ENCODE data around the gene KIAA1614.
"Not testable (repeated sequence)": the region's sequence is repeated elsewhere in the genome, so short reads cannot be mapped to it uniquely, and the experiment has no call there.

The KIAA1614 gene

DNA sequence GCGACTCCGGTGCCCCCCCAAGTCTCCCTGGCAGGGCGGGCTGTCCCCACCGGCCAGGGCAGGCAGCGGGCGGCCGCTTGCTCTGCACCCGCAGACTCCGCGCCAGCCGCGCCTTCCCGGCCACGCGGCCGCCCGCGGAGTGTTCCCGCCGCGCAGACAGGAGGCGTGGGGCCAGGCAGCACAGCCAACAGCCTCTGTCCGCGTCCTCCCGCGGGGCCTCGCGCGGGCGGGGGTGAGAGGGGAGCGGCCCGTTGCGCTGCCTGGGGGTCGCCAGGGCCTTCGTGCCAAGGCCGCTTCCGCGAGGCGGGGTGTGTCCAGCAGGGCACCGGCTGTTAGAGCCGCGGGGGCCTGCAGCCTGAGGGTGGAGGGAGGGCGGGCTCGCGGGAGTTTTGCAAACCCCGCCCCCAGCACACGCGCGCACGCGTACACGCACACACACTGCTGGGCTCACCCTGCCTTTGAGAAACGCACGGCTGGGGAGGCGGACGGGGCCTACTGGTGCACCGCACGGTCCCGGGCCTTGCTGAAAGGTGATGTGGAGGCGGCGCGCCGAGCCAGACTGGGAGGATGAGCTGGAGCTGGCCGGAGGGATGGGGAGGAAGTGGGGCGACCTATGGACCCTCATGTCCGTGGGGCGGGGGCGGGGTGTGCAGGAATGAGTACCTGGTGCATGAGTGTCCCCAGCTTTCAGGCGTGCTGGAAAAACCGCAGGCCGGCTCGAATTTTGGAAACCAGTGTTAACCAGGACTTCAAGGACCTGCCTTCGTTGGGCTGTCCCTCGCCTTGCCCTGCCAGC is 41.5 kb downstream of the KIAA1614 start:
- peak in 51 of 56 donors; percentile 19 to 84 (median 63) for DNase-seq

DNA sequence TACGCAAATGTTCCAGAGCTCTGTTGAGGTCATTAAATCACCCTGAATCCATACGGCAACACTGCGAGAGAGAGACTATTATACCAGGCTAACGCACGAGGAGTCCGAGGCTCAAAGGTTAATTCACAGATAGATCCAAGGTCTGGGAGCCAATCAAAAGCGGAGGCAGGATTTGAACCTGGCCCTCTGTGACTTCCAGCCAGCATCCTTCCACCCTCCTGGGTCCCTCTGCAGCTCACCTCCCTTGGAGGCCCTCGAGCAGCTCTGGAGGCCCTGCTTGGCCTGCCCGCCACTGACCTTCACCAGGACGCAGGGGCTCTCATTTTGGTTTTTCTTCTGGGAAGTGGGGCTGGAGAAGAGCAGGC is 42.1 kb downstream of the KIAA1614 start:
- DNase-seq: peak in 1 of 56 donors; percentile 46

- DNase-seq: peak in 14 of 56 donors; percentile 5 to 54 (median 22)
These were observed 43.4 kb downstream of the KIAA1614 start for GRCh38 chr1:180956028-180956640.

- DNase-seq: not testable (repeated sequence)
These were observed 46.9 kb downstream of the KIAA1614 start for GRCh38 chr1:180959620-180960019.

- no peak for DNase-seq
These were observed 48.9 kb downstream of the KIAA1614 start for GRCh38 chr1:180961622-180962021.

- DNase-seq: peak in 2 of 56 donors; percentile 16 to 39
These were observed 49.5 kb downstream of the KIAA1614 start for GRCh38 chr1:180962178-180962577.

GRCh38 chr1:180964056-180964455 is 51.4 kb downstream of the KIAA1614 start:
- no peak for DNase-seq

DNA sequence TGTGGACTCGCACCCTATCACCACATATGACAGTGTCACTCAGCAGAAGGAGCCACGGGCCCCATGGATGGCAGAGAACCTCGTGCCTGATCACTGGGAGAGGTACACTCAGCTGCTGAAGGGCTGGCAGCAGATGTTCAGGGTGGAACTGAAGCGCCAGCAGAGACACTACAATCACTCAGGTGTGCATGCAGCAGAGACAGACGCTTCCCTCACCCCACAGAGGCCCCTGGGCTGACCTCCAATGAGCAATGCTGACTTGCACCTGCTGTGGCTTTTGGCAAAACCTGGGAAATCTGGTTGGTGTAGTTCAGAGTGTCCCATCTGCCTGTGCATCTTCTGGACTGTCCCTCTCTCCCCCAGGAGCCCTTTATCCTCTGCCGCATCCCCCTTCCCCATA is 51.9 kb downstream of the KIAA1614 start:
- no peak for DNase-seq

- no peak for DNase-seq
These were observed 53.6 kb downstream of the KIAA1614 start for GRCh38 chr1:180966312-180966711.

DNA sequence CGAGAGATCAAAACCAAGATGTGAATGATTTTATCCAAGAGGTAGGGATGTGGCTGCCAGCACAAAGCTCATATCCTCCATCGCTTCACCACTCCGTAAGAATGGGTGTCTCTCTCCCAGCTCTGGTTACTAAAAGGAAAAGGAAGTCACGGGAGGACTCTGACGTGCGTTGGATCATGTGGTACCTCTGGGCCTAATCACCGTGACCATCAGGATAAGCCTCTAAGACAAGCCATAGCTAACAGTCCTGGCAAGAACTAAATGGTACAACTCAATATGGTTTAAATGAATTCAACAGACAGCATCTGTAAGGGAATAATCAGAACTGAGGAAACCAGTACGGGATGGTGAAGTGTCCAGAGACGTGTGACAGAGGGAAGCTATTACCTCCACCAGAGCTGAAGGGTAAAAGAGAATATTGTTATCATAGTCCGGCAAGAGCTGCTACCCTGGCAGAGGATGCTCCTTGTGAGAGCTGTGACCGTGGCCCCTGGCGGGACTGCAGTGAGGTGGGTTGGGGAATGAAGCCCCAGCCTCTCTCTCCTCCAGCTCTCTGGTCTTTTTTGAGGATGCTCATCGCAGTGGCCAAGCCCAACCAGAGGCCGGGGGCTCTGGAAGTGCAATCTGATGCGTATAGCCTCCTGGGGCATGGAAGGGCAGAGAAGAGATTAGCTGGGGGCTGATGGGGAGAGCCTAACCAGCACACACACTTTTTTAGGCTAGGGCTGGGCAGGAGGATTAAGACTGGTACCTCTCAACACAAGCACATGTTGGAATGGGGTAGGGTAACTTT is 54.2 kb downstream of the KIAA1614 start:
- no peak for DNase-seq

DNA sequence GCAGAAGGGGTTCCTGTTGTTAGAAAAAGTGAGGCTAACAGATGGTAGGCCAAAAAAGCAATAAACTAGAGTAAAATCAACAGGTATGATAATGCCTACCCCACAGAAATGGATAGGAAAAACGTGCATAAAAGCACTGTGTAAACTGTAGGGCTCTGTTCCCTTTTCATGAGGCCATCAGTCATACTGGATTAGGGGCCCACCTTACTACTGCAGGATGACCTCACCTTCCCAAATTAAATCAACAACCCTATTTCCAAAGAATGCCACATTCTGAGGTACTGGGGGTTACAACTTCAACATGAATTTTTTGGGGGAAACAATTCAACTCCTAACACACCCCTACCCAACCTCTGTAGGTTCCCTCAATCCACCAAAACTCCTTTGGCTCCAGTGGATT is 54.9 kb downstream of the KIAA1614 start:
- DNase-seq: no peak

DNA sequence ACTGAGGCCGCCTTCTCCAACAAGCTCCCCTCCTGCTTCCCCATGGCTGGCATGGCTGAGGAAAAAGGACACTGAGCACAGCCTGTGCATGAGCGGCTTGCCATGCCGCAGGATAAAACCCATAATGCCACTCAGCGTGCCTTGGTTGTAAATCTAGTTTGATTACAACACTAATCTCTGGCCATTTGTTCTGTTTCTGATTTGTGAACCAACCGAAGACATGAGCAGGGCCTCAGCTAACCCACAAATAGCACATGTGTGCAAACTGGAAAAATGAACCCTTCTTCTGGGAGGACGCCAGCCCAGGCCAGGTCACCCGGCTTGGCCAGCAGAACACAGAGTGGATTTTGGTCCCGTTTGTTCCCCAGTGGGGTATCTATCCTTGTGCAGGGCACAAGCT is 56.1 kb downstream of the KIAA1614 start:
- DNase-seq: not testable (repeated sequence)

GRCh38 chr1:180969434-180969833 is 56.7 kb downstream of the KIAA1614 start:
- no peak for DNase-seq

- DNase-seq: no peak
These were observed 57.8 kb downstream of the KIAA1614 start for GRCh38 chr1:180970333-180971079.

DNA sequence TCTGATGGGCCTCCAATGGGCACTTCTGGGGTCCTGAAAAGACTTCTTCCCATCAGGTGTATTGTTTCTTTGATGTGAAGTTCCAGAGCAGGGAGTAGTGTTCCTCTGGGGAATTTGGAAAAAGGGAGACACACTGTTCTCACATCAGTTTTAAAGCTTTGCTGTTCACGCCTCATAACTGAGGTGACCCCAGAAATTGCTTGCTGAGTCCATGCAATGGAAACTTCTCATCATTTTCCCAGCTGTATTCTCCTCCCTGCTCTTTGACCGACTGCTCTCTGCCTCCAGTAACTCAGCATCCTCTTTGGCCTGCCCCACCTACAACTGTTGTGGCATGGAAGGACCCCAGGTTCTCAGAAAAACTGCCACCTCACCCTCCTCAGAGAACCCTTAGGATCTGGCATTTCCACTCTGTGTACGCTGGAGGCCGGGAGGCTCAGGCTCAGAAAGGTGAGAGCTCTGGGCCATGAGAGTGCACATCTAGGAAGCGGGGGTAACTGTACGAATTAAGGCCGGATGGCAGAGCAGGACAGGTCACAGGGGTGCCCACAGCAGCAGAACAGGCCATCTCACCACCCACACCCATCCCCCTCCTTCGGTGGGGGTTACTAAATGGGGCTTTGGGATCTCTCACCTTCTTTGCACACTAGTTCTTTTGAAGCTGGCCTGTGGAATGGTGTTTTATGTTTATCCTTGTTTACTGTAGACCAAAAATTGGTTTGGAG is 58.7 kb downstream of the KIAA1614 start:
- DNase-seq: no peak

DNA sequence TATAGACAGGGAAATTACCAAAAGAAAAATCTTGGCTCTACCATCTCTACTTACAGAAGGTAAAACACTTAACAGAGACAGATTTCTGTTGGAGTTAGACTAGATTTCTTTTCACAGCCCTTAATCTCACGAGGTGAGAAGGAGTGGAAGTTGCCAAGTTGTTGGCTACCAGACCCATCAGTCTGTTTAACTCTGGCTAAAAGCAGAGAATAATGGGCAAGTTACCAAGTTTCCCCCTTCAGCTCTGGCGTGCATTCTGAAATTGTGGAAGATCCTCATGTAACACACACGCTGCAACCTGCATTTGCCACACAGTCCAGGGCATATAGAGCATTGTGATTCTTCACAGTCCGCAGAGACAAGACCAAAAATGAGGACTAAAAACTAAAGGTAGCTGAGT is 60.7 kb downstream of the KIAA1614 start:
- no peak for DNase-seq

DNA sequence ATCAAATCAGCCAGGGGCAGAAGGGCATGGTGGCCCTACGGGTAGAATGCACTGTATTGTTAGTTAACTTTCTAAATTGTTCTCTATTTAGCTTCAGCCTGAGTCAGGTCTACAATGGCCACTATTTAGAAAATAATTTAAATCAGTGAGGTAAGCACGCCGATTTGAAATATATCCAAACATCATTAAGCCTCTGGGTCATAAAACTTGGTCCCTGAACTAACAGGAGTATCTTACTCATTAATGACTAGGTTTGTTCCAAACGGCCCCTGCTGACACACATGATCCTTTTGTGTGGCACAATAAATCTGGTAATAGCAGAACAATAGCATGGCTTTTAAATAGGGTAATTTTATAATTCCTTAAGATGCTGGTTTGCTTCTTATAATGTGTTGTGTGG is 61.5 kb downstream of the KIAA1614 start:
- DNase-seq: no peak

GRCh38 chr1:180975551-180975950 is 62.9 kb downstream of the KIAA1614 start:
- no peak for DNase-seq

GRCh38 chr1:180976191-180976590 is 63.5 kb downstream of the KIAA1614 start:
- no peak for DNase-seq

DNA sequence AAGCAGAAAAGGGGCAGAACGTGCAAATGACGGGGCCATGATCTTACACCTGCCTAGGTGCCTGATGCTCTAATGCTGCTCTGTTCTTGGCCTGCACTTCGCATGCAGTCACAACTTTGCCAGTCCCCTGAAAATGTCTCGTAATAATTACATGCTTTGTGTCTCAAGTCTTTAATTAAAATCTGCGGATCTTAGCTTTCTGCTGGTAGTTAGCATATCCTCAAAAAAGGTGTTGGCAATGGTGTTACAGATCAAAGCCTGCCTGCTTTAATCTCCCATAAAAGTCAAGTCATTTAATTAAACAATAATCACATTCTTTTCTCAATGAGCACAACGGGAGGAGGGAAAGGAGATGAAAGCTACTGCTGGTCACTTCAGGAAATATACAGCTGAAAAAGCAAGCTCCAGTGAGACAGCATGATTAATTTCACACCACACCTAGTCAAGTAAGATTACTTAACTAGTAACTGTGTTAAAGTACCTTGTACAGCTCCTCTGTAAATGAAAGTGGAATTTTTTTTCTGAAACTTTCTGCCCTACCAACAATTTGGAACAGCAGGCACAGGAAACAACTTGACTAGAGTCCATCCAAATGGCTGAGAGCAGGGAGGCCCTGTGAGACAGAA is 64.1 kb downstream of the KIAA1614 start:
- DNase-seq: no peak
